ENCODE measurements around the gene XPNPEP3.

Gene XPNPEP3

DNA sequence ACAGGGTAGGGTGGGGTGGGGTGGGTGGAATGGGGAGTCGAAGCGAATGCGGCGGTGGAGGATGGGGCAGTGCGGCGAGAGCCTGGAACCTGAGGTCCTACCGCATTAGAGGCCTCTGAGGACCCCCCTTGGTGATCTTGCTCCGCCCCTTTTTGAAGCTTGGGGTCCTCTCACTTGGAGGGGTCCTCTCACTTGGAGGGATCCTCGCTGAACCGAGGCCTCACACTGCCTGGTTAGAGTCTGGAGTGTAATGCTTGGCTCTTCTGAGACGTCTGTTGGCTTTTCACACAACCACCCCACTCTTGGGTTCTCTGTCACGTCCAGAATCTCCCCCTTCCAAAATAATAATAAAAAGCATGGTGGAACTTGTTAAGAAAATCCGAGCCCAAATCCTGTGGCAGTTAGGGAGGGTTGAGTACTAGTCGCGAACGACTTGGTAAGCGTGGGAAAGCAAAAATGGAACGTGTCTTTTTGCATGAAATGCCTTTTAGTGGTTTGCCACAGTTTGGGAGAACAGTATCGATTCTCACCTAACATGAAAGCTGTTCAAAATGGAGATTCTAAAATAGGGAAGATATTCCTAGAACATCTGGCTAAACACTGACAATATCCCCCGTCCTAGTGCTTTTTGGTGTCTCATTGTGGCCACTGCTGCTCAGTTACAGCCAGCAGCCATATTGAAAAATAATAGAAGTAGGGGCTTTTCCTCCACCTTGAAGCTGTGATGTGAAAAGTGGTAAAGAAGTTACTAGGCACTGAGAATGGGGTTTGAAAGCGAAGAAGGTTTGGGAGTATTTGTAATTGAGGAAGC is 95.1 kb downstream of the XPNPEP3 start:
- no peak for DNase-seq

DNA sequence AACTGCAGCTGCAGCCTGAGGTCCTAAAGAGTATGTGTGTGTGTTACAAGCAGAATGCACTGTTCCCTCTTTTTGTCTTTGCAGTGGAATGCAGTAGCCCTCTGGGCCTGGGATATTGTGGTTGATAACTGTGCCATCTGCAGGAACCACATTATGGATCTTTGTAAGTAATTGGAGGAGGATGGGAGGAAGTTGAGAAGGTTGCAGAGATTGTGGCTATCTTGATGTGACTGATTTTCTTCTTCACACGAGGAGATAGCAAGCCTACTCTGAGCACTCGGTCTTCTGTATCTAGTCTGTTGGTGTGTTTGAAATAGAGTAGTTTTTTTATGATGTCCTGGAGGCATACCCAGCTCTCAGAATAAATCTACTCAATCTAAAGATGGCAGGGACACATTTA is 96.5 kb downstream of the XPNPEP3 start:
- DNase-seq: no peak

DNA sequence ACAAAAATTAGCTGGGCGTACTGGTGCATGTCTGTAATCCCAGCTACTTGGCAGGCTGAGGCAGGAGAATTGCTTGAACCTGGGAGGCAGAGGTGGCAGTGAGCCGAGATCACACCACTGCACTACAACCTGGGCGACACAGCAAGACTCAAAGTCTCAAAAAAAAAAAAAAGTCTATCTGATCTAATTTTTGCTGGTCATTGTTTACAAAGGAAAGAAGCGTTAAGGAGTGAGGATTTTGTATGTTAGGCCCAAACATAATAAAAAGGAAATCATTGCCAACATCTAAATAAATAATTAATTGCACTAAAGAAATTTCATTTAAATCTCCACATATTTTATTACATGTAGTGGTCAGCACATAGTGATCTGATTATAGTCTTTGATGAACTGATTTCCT is 97.2 kb downstream of the XPNPEP3 start:
- DNase-seq: no peak

DNA sequence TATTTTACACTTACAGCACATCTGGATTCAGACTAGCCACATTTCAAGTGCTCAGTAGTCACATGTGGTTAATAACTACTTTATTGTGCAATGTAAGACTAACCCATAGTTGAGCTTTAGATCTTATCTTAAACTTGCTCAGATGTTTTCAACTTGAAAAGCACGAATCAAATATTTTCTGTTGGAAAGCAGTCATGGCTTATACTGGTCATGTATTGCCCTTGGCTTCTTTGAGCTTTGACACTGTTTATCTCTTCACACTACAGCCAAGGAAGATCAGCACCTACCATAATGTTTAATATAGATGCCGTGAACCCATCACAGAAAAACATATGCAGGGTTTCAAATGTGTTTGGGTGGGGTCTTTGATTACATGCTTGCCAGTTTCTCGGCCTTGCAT is 98.6 kb downstream of the XPNPEP3 start:
- DNase-seq: no peak

DNA sequence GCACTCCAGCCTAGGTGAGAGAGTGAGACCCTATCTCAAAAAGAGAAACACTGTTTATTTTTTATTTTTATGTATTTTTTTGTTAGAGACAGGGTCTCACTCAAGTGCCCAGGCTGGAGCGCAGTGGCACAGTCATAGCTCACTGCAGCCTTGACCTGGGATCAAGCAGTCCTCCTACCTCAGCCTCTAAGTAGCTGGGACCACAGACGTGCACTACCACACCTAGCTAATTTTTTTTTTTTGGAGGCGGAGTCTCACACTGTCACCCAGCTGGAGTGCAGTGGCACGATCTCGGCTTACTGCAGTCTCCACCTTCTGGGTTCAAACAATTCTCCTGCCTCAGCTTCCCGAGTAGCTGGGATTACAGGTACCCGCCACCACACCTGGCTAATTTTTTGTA is 100.7 kb downstream of the XPNPEP3 start:
- no peak for DNase-seq

DNA sequence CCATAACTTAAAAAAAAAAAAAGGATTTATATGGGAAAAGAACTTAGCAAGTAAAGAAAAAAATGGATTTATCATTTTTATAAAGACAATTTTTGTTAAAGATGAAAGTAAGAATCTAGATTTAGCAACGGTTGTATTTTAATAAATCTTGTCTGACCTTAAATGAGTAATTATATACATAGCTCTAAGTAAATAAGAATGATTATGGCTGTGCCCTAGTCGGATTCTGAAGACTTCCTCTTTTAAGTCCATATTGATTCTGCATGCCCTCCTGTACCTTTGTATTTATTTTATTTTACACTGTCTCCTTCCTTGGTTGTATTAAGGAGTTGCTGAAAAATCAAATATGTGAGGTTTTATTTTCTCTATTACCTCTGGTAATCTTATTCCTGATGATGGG is 101.4 kb downstream of the XPNPEP3 start:
- DNase-seq: no peak

DNA sequence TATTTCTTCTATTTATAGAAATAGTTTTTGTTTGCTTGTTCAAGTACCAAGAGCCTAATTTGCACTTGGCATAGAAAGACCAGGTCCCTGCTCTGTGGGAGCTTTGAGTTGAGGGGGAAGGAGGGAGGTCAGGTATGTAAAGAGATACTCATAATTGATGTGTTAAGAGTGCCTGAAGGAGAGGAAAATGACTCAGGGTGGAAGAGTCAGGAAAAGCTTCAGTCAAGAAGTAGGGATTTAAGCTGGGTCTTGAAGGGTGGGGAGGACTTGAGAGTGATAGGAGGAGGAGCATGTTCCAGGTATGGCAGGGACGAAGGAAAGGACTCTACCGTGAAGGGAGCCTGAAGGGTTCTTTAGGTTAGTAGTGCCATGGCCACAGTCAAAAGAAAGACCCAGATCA is 103.2 kb downstream of the XPNPEP3 start:
- DNase-seq: no peak

DNA sequence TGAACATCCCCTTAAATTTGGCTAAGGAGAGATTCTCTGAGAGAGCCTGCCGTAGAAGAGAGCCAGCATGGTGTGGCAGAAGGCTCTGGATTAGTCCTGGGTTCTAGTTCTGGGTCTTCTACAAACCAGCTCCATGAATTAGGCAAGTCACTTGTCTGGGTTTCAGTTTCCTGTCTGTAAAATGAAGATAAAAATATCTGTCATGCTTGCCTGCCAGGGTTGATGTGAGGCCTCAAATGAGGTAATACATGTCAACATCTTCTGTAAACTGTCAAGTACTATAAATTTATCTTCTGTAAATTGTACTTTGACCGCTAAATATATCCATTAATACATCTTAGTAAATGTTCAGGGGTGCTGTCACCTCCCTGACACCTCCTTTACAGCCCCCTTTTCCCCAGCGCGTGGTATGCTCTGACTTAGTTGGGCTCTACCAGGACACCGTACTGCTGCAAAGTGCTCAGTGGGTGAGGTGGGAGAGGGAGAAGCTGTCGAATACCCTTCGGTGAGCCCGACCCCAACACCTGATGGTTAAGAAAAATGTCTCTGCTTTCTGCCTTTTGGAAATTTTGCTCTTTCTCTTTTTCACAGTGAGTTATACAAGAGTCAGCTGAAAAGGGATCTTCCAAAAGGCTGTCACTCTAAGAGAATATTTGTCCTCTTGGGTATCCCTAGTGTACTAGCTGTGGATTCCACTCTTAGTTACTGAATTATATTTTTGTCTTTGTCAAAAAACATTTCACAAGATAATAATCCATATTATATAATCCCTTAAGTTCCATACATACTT is 109.2 kb downstream of the XPNPEP3 start:
- no peak for DNase-seq

DNA sequence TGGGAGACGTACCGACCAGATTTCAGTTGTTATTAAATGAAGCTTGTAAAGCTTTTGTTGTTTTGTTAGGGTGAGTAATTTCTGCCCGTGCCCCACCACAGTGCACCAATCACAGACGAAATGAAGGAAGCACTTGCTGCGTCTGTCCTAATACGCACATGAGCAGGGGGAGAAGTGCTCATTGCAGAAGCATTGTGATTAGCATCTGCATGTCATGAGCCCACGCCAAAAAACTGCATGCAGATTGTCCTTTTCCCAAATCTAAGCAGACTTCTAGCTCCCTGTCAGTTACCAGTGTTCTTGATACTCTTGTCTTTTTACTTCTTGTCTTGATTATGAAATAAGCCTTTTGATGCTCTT is 109.8 kb downstream of the XPNPEP3 start:
- no peak for DNase-seq

DNA sequence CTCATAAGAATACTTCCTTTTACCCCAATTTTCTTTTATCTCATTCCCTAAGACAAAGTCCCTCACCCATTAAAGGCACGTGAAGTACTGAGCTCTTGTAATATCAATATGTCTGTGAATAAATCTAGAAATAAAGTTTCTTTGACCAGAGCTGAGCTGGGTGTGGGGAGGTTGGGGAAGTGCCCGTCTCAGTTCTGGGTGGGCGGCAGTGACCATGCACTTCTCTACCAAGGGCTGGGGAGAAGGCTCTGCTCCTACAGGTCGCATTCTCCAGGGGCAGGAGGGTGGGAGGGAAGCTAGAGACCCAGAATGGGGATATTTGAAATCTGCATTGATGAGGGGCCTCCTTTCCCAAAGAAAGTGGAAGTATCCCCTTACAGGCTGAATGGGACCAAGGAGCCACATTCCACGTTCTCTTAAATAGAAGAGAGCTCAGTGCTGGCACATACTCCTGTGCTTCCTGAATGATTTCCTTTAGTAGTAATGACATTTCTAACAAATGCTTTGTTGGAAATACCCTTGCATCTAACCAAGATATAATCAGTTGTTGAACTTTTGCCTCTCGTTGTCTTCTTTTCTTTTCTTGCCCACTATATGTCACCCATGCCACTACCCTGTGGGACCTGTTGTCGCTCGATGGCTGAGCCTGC is 110.3 kb downstream of the XPNPEP3 start:
- DNase-seq: no peak

DNA sequence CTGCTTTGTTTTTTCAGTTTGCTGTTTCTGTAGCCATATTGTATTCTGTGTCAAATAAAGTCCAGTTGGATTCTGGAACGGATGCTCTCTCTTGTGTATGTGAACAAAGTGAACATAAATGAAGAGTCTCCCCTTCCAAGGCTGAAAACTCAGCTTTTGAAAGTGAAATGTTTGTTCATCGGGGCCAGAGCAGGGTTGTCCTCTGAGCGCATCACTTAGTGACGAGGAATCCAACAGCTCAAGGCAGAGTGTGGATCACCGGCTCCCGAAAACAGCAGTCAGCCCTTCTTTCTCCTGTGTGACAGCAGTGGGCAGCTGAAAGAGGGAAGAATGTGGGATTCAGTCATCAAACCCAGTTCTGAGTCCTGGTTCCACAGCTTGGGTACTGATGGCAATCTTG is 115.6 kb downstream of the XPNPEP3 start:
- DNase-seq: no peak

DNA sequence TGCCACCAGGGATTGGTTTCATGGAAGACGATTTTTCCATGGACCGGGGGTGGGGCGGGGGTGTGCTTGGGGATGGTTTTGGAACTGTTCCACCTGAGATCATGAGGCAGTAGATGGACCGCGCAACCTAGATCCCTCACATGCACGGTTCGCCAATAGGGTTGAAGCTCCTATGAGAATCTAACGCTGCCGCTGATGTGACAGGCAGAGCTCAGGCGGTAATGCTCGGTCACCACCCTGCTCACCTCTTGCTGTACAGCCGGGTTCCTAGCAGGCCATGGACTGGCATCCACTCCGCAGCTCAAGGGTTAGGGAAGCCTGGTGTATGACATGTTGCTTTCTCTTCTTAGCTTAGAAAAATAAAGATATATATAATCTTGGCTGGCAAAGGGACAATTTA is 116.2 kb downstream of the XPNPEP3 start:
- DNase-seq: no peak

DNA sequence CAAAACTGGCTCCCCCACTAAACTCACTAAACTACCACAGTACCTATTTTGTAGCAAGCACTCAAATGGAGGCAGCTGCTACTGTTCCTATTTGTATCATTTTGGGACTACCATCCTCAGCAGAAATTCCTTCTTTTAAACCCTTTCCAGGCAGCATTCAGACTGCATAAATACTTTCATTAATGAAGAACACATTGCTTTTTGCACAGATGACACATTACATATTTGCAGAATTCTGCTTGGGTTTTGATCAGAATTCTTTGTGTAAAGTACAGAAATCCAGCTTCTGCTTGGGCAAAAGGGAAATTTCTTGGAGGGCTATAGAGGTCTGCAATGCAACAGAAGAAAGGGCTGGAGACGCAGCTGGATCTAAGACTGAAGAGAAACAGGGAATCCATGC is 118.4 kb downstream of the XPNPEP3 start:
- DNase-seq: no peak

DNA sequence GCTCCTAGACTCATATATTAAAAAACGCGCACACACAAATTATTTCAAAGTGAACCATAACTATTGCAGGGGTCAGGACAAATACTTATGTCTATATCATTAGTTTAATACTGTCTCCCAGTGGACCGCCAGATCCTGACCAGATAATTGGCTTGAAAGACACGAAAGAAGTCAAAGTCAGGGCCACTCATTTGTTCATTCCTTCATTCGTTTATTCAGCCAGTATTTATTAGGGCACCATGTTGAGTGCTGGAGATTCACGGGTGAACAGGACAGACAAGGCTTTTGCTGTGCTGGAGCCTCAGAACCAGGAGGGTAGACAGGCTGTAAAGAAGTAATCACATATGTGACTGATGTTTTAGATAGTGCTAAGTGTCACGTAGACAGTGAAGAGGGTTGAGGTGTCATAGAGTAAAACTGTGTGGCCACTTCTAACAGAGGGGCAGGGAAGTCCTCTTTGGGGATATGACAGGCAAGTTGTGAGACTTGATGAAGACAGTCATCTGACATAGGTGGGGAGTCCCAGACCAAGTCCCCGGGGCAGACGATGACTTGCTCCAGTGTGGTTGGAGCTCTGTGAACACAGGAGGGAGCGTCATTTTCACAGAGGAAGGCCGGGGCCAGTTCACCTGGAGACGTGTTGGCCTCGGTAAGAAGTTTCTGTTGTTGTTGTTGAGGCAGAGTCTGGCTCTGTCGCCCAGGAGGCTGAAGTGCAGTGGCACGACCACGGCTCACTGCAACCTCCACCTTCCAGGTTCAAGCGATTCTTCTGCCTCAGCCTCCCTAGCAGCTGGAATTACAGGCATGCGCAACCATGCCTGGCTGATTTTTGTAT is 120.1 kb downstream of the XPNPEP3 start:
- DNase-seq: no peak

DNA sequence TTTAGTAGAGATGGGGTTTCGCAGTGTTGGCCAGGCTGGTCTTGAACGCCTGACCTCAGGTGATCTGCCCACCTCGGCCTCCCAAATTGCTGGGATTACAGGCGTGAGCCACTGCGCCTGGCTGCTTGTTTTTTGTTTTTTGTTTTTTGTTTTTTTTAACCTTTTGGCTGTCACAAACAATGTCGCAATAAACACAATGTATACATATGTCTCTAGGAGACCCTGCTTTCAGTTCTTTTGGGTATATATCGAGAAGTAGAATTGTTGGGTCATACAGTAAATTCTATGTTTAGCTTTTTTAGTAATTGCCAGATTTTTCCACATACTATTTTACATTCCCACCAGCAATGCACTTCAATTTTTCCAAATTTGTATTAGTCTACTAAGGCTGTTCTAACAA is 122.2 kb downstream of the XPNPEP3 start:
- DNase-seq: no peak

DNA sequence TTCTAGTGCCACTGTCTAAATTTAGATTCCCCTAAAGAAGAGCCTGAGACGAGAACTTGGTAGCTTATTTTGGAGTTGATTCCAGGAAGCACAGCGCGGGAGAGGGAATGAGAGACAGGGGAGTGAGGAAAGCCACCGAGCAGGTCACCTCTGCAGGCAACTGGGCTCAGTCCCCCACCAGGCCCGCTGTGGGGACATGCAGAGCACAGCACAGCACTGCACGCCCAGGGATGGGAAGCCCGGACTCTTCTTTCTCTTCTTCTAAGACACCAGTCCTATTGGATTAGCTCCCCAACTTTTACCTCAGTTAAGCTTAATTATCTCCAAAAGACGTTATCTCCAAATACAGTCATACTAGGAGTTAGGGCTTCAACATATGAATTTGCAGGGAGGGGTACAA is 122.9 kb downstream of the XPNPEP3 start:
- DNase-seq: no peak

All from activated naive CD4-positive, alpha-beta T cell treated with anti-CD3 and anti-CD28 coated beads, Interleukin-2, amount 50 U/mL, for 16 hours (primary cell).